SK-N-SH treated with all-trans-retinoic acid at 6 μM for 48 hours (cell line): ENCODE results near the gene CCR6.
"Not testable (repeated sequence)": the region's sequence is repeated elsewhere in the genome, so short reads cannot be mapped to it uniquely, and the experiment has no call there.

ENCODE experiments used
- ATAC-seq: fragments of 200-7000 bp; cut with Tn5 transposase; 3 replicates; pipeline ENCODE4 v1.9.1; 2020; ENCODE audit warnings: mild to moderate bottlenecking, moderate library complexity
- ARNTL ChIP-seq: fragments of 450-650 bp; formaldehyde crosslinking; IDR thresholded peaks from 2 replicates; pipeline ENCODE4 v1.5.0; 2020; ENCODE audit warnings: low read depth, mild to moderate bottlenecking, moderate library complexity, borderline replicate concordance
- BACH2 ChIP-seq: fragments of 250-450 bp; sonication (Bioruptor Pico); IDR thresholded peaks from 2 replicates; pipeline ENCODE4 v1.9.0; 2021; ENCODE audit warnings: mild to moderate bottlenecking, borderline replicate concordance
- CREB5 ChIP-seq: fragments of 250-450 bp; sonication (Bioruptor Pico); IDR thresholded peaks from 2 replicates; pipeline ENCODE4 v1.5.1; 2020; ENCODE audit warnings: low read depth, mild to moderate bottlenecking, moderate library complexity
- CSDC2 ChIP-seq: fragments of 250-450 bp; sonication (Bioruptor Pico); IDR thresholded peaks from 2 replicates; pipeline ENCODE4 v1.5.0; 2020; ENCODE audit warnings: mild to moderate bottlenecking, moderate library complexity
- ESRRG ChIP-seq: fragments of 250-450 bp; sonication (Bioruptor Pico); IDR thresholded peaks from 2 replicates; pipeline ENCODE4 v1.6.1; 2021; ENCODE audit warnings: mild to moderate bottlenecking
- GLIS3 ChIP-seq: fragments of 250-450 bp; sonication (Bioruptor Pico); IDR thresholded peaks from 2 replicates; pipeline ENCODE4 v1.5.0; 2020; ENCODE audit warnings: mild to moderate bottlenecking, moderate library complexity
- ISL1 ChIP-seq: fragments of 250-450 bp; sonication (Bioruptor Pico); IDR thresholded peaks from 2 replicates; pipeline ENCODE4 v2.1.2; 2022; ENCODE audit warnings: mild to moderate bottlenecking, moderate library complexity
- OSR1 ChIP-seq: fragments of 250-450 bp; sonication (Bioruptor Pico); IDR thresholded peaks from 2 replicates; pipeline ENCODE4 v1.8.0; 2022; ENCODE audit warnings: moderate library complexity, mild to moderate bottlenecking, inconsistent platforms
- PATZ1 ChIP-seq: fragments of 250-450 bp; sonication (Bioruptor Pico); IDR thresholded peaks from 2 replicates; pipeline ENCODE4 v1.8.0; 2020; ENCODE audit warnings: mild to moderate bottlenecking, moderate library complexity, borderline replicate concordance
- POU6F1 ChIP-seq: fragments of 250-450 bp; sonication (Bioruptor Pico); IDR thresholded peaks from 2 replicates; pipeline ENCODE4 v1.8.0; 2021; ENCODE audit warnings: low read depth, mild to moderate bottlenecking, moderate library complexity, borderline replicate concordance
- PPARA ChIP-seq: fragments of 250-450 bp; sonication (Bioruptor Pico); IDR thresholded peaks from 2 replicates; pipeline ENCODE4 v1.5.0; 2020; ENCODE audit warnings: mild to moderate bottlenecking, borderline replicate concordance
- RARB ChIP-seq: fragments of 250-450 bp; sonication (Bioruptor Pico); IDR thresholded peaks from 2 replicates; pipeline ENCODE4 v1.8.0; 2021; ENCODE audit warnings: mild to moderate bottlenecking, moderate library complexity
- SNAI2 ChIP-seq: fragments of 250-450 bp; sonication (Bioruptor Pico); IDR thresholded peaks from 2 replicates; pipeline ENCODE4 v1.5.0; 2020; ENCODE audit warnings: mild to moderate bottlenecking, moderate library complexity
- TOX ChIP-seq: fragments of 250-450 bp; sonication (Bioruptor Pico); IDR thresholded peaks from 2 replicates; pipeline ENCODE4 v1.8.0; 2021; ENCODE audit warnings: mild to moderate bottlenecking, moderate library complexity, borderline replicate concordance
- TSHZ2 ChIP-seq: fragments of 250-450 bp; sonication (Bioruptor Pico); IDR thresholded peaks from 2 replicates; pipeline ENCODE4 v1.5.0; 2020; ENCODE audit warnings: mild to moderate bottlenecking, moderate library complexity
- ZC3H10 ChIP-seq: fragments of 250-450 bp; sonication (Bioruptor Pico); IDR thresholded peaks from 2 replicates; pipeline ENCODE4 v1.5.1; 2021; ENCODE audit warnings: mild to moderate bottlenecking, moderate library complexity
- ZFP3 ChIP-seq: fragments of 250-450 bp; sonication (Bioruptor Pico); IDR thresholded peaks from 2 replicates; pipeline ENCODE4 v1.5.0; 2020; ENCODE audit warnings: mild to moderate bottlenecking, moderate library complexity
- ZFP30 ChIP-seq: fragments of 450-650 bp; formaldehyde crosslinking; IDR thresholded peaks from 2 replicates; pipeline ENCODE4 v1.5.0; 2022; ENCODE audit warnings: mild to moderate bottlenecking, moderate library complexity
- ZNF70 ChIP-seq: fragments of 450-650 bp; formaldehyde crosslinking; IDR thresholded peaks from 2 replicates; pipeline ENCODE4 v1.5.0; 2020; ENCODE audit warnings: mild to moderate bottlenecking, moderate library complexity
- ZNF8 ChIP-seq: fragments of 450-650 bp; formaldehyde crosslinking; IDR thresholded peaks from 2 replicates; pipeline ENCODE4 v1.5.0; 2020; ENCODE audit warnings: mild to moderate bottlenecking, moderate library complexity
- TF ChIP-seq, protein P1 (sequence below): fragments of 250-450 bp; sonication (Bioruptor Pico); IDR thresholded peaks from 2 replicates; pipeline ENCODE4 v1.5.1; 2021; ENCODE audit warnings: mild to moderate bottlenecking, moderate library complexity

Gene CCR6

DNA sequence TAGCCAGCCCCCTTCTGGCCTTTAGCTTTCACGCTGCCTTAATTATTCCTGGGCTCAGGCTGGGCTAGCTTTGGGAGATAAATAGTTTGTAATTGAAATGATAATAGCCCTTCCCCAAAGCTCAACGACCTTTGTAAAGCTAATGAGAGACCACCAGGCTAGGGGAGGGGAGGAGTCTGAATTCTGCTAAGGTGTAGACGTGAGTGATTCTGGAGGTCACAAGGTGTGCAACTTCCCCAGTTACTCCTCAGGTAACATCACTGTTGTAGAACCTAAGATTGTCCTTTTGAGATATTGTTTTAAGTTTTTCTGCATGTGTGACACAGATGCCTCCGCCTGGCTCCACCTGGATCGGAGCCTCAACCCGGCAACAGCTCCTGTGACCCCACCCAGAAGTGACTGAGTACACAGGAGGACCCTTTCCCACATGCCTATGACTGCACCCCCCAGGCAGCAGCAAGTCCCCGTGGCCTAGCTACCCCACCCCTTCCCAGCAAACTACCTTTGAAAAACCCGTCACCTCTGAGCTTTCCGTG lies 40.6 kb downstream of the CCR6 start (continued):
- TF ChIP-seq CREB5 (CRISPR knock-in tag) (no peak), ISL1 (CRISPR knock-in tag) (no peak), ZC3H10 (CRISPR knock-in tag) (no peak), GLIS3 (CRISPR knock-in tag) (no peak)
- TF ChIP-seq, protein P1, sequence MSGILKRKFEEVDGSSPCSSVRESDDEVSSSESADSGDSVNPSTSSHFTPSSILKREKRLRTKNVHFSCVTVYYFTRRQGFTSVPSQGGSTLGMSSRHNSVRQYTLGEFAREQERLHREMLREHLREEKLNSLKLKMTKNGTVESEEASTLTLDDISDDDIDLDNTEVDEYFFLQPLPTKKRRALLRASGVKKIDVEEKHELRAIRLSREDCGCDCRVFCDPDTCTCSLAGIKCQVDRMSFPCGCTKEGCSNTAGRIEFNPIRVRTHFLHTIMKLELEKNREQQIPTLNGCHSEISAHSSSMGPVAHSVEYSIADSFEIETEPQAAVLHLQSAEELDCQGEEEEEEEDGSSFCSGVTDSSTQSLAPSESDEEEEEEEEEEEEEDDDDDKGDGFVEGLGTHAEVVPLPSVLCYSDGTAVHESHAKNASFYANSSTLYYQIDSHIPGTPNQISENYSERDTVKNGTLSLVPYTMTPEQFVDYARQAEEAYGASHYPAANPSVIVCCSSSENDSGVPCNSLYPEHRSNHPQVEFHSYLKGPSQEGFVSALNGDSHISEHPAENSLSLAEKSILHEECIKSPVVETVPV (CRISPR knock-in tag) = no peak

DNA sequence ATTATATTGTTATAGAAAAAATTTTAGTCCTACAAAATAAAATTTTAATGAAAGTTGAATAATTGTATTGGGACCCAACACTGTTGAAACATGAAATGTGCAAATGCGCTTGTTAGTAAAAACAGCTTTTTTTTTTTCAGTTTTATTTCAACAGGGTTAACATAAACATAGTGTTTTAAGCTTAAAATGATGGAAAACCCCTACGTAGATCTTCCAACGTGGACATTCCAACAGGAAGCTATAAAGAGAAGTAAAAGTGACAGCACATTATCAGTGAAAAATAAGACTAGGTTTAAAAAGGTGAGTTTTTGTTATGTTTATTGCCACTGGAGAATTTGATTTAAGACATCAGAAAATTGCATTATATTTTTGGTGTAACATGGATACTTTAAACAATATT lies 41.4 kb downstream of the CCR6 start:
- TF ChIP-seq ZNF8 (CRISPR knock-in tag) (no peak), RARB (CRISPR knock-in tag) (no peak), PPARA (CRISPR knock-in tag) (no peak), ESRRG (CRISPR knock-in tag) (no peak), ARNTL (no peak), BACH2 (CRISPR knock-in tag) (no peak)
- TF ChIP-seq, protein P1 (CRISPR knock-in tag) = no peak
- no peak for ATAC-seq

- TF ChIP-seq ZNF8 (CRISPR knock-in tag) (no peak), ZNF70 (no peak), GLIS3 (CRISPR knock-in tag) (no peak), CSDC2 (no peak), BACH2 (CRISPR knock-in tag) (no peak), POU6F1 (CRISPR knock-in tag) (no peak), OSR1 (no peak), TSHZ2 (CRISPR knock-in tag) (no peak), SNAI2 (CRISPR knock-in tag) (no peak), ISL1 (CRISPR knock-in tag) (no peak), PATZ1 (no peak), ZC3H10 (CRISPR knock-in tag) (no peak), ESRRG (CRISPR knock-in tag) (no peak), CREB5 (CRISPR knock-in tag) (no peak), ZFP3 (no peak), TOX (no peak), ZFP30 (CRISPR knock-in tag) (no peak), ARNTL (no peak), RARB (CRISPR knock-in tag) (no peak)
- ATAC-seq = no peak
Observed at GRCh38 chr6:167165858-167166471, 43.1 kb downstream of the CCR6 start.

DNA sequence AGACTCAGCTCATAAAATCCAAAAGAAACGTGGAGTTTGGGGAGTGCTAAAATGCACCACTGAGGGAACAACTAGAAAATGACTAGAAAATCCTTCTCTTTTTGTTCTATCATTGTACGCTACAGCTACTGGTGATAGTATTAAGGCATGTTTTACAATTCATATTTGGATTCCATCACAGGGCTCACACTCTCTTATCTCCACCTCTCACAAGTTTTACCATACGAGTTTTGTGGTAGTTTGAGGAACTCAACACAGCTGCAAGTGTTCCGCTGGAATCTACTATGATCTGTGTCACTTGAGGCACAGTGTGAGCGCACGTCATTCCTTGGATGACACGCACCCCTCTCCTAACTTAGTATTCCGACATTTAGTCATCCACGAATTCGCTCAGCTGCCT lies 44.8 kb downstream of the CCR6 start:
- ATAC-seq = not testable (repeated sequence)

DNA sequence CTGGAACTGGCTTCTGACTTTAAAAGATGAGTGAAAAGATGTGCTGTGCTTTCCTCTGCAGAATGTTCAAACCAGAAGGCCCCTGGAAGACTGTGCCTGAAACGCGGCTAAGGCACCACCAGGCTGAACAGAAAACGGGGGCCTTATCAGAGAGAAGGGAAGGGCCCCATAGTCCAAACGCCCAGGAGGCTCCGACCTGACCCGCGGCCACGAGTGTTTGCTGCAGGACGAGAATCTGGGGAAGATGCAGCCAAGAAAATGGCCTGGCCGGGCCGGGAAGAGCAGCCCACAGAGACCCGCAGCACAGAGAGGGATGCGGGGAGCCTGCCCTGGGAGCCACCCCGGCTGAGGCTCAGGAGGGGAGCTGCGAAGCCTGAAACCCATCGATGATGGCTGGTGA lies 45.4 kb downstream of the CCR6 start:
- not testable (repeated sequence) for ATAC-seq

GRCh38 chr6:167169867-167170266 lies 47.0 kb downstream of the CCR6 start:
- not testable (repeated sequence) for ATAC-seq
